Measurements from ENCODE around the gene NDUFAF4. TPM values are rescaled to one million over a fixed set of nuclear protein-coding genes. Genes with fewer than 3 reads are reported as not detected.

Gene NDUFAF4
- total and polyA plus RNA-seq, 2 donors (not counting 3 experiments of a cell fraction or from before 2014, with no cell fraction given), result 8.8 to 44.6 TPM

GRCh38 chr6:96856856-96857255 lies 40.8 kb downstream of the NDUFAF4 start:
- Histone ChIP-seq H2AFZ (ENCODE audit: low read depth, low read length) (no peak overlapping the region), H3K27ac (ENCODE audit: insufficient read depth, low read depth, low read length) (no peak overlapping the region), H3K27me3 (ENCODE audit: control insufficient read depth in 2 of 2, insufficient read depth in 2 of 2, low read length in 2 of 2) (peaks cover 0 to 2% of the 10 kb centered on the region in 2 experiments), H3K9me3 (replicated peaks; ENCODE audit: control insufficient read depth, insufficient read depth, low read length) (no peaks in the 10 kb centered on the region), H3K79me2 (ENCODE audit: control insufficient read depth, insufficient read depth, low read length) (no peaks in the 10 kb centered on the region), H3K9me1 (replicated peaks; ENCODE audit: control insufficient read depth, extremely low read depth, insufficient read depth, low read length) (no peaks in the 10 kb centered on the region), H4K20me1 (replicated peaks; ENCODE audit: control insufficient read depth, extremely low read depth, insufficient read depth, low read length) (no peaks in the 10 kb centered on the region), H3K4me3 (replicated peaks in 1 of 3; ENCODE audit: insufficient read depth in 1 of 3, low read depth in 1 of 3, low read length in 3 of 3) (no peak overlapping the region), H3K4me1 (ENCODE audit: control insufficient read depth, extremely low read depth, insufficient read depth, low read length) (no peaks in the 10 kb centered on the region), H3K4me2 (ENCODE audit: insufficient read depth, low read length) (no peak overlapping the region), H3K36me3 (ENCODE audit: control insufficient read depth in 2 of 2, extremely low read depth in 1 of 2, insufficient read depth in 2 of 2, low read length in 2 of 2) (no peaks in the 10 kb centered on the region), H3K9ac (replicated peaks; ENCODE audit: extremely low read depth, insufficient read depth, low read length) (no peak overlapping the region)
- intact Hi-C loops (cut with micrococcal nuclease), result no loop called here
- CTCF ChIA-PET, result no interaction called here
- no peak for TF ChIP-seq GATA2 (IDR thresholded peaks at IDR 0.05; ENCODE audit: insufficient read depth, insufficient read length, low read depth, low read length)
- no peak for TF ChIP-seq EZH2 (IDR thresholded peaks at IDR 0.05; ENCODE audit: borderline replicate concordance, low read depth, low read length, severe bottlenecking)
- no peak for TF ChIP-seq FOS (IDR thresholded peaks at IDR 0.05; ENCODE audit: borderline replicate concordance, insufficient read depth, low read length)
- no peak for TF ChIP-seq MYC (IDR thresholded peaks at IDR 0.05; ENCODE audit: low read depth, low read length)
- TF ChIP-seq, protein P1, sequence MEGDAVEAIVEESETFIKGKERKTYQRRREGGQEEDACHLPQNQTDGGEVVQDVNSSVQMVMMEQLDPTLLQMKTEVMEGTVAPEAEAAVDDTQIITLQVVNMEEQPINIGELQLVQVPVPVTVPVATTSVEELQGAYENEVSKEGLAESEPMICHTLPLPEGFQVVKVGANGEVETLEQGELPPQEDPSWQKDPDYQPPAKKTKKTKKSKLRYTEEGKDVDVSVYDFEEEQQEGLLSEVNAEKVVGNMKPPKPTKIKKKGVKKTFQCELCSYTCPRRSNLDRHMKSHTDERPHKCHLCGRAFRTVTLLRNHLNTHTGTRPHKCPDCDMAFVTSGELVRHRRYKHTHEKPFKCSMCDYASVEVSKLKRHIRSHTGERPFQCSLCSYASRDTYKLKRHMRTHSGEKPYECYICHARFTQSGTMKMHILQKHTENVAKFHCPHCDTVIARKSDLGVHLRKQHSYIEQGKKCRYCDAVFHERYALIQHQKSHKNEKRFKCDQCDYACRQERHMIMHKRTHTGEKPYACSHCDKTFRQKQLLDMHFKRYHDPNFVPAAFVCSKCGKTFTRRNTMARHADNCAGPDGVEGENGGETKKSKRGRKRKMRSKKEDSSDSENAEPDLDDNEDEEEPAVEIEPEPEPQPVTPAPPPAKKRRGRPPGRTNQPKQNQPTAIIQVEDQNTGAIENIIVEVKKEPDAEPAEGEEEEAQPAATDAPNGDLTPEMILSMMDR (IDR thresholded peaks at IDR 0.05; ENCODE audit: extremely low read depth in 1 of 2, insufficient read depth in 1 of 2, low read depth in 1 of 2, low read length in 2 of 2), result no peak
- no peak for TF ChIP-seq JUN (IDR thresholded peaks at IDR 0.05; ENCODE audit: borderline replicate concordance, insufficient read depth, insufficient read length, low read depth)
- TF ChIP-seq POLR2A (IDR thresholded peaks at IDR 0.05; ENCODE audit: low read depth, low read length), result no peak
- no peak for TF ChIP-seq POLR2AphosphoS5 (IDR thresholded peaks at IDR 0.05; ENCODE audit: insufficient read depth, low read depth, low read length)
- TF ChIP-seq, protein P2, sequence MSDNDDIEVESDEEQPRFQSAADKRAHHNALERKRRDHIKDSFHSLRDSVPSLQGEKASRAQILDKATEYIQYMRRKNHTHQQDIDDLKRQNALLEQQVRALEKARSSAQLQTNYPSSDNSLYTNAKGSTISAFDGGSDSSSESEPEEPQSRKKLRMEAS (IDR thresholded peaks at IDR 0.05; ENCODE audit: insufficient read depth, insufficient read length), result no peak
- no peak for FAIRE-seq
- POLR2A ChIA-PET, result no interaction called here
- dilution Hi-C loops (cut with MboI; ENCODE audit: extremely low pct_ligation_motif_present, low sequenced_read_pairs), result no loop called here
- DNase-seq (ENCODE audit: low read depth, low spot score), result no peak
- BruUV-seq (replicated peaks), result no TSS peak

All from endothelial cell of umbilical vein (primary cell).